Epithelial cell of prostate (primary cell): ENCODE data around the gene ACSL5.

ENCODE experiments used
- DNase-seq: peaks from one replicate; pipeline ENCODE4 v3.0.0-alpha.2; 2011; ENCODE audit warnings: low read depth, low spot score
- H3K27ac ChIP-seq: fragments of 450-650 bp; 2 replicates; pipeline ENCODE4 v1.5.1; 2017; ENCODE audit warnings: mild to moderate bottlenecking

Gene ACSL5, protein sequence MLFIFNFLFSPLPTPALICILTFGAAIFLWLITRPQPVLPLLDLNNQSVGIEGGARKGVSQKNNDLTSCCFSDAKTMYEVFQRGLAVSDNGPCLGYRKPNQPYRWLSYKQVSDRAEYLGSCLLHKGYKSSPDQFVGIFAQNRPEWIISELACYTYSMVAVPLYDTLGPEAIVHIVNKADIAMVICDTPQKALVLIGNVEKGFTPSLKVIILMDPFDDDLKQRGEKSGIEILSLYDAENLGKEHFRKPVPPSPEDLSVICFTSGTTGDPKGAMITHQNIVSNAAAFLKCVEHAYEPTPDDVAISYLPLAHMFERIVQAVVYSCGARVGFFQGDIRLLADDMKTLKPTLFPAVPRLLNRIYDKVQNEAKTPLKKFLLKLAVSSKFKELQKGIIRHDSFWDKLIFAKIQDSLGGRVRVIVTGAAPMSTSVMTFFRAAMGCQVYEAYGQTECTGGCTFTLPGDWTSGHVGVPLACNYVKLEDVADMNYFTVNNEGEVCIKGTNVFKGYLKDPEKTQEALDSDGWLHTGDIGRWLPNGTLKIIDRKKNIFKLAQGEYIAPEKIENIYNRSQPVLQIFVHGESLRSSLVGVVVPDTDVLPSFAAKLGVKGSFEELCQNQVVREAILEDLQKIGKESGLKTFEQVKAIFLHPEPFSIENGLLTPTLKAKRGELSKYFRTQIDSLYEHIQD

DNA sequence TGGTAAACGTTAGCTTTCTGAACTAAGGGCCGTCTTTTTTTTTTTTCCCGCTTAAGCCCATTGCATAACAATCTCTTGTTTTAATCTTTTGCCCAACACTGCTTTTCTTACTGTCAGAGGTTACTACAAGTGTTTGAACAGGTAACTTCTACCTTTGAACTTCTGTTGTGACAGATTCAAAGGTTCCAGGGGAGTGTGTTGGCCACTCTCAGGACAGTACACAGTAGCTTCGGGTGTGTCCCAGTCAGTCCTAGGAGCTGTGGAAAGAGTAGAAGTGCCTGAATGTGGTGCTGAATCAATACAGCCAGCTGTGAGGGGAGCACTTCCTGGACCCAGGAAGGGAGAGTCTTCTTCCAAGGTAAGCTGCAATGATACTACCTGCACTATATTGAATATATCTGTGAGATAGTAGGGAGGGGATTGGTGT, at the start of gene ACSL5:
TSS of gene ACSL5 (plus strand) at position 205 of the 427 bp plus-strand sequence. CDS start 20,831 bp downstream, outside the sequence.
- no peak for DNase-seq
- H3K27ac ChIP-seq = no peak within 1 kb of the TSS

DNA sequence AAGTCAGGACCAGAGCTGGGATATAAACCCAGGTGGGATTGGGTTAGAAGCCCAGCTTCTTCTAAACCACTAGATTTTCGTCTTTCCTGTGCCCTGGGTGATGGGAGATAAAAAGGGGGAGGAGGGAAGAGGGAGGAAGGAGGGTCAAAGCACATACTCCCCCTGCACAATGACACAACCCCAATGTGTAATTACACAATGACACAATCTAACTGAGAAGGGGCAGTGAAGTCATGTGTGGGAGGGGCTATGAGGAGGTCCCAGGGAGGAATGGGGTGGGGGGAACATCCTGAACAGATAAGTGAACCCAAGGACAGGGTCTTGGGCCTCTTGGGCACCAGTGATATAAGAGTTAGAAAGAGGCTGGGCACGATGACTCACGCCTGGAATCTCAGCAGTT, 46.2 kb upstream of the ACSL5 start:
- H3K27ac ChIP-seq = no peak overlapping the region
- no peak for DNase-seq

DNA sequence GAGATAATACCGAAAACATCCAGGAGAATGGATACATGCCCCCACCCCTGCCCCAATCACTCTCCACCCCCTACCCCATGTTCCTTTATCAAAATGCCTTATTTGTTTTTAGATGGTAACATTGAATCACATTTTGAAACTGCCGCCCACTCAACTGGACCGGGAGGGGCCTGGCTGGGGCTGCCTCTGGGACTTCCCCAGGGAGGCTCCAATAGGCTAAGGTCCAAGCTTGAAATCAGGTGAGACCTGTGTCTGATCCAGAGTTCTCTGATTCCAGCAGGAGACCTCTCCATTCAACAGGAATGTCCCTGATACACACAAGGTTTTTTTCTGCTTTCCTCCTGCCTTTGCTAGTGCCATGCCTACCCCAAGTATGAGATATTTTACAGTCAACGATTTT, 43.8 kb upstream of the ACSL5 start:
- DNase-seq = no peak
- no peak overlapping the region for H3K27ac ChIP-seq

DNA sequence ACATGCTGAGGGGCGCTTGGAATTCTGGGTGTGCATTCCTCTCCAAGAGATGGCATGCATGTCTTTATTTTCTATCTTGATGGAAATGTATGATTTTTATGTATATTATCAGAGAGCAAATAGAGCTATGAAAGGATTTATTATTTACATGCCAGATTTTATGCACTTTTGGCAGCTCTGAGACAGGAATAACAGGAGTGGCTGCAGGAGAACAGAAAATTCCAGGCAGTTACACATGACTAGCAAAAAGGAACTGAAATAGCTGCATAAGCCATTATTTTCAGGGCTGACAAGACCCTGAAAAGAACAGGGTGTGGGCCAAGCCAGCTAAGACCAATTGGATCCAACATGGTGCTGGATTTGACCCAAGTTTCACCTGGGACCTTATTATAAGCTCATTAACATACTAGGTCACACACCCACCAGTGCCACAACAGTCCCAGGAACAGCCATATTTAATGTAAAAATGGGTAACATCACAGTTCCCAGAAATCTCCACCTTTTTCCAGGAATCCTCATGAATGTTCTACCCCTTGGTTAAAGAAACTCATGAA, 43.2 kb upstream of the ACSL5 start:
- no peak overlapping the region for H3K27ac ChIP-seq
- no peak for DNase-seq

DNA sequence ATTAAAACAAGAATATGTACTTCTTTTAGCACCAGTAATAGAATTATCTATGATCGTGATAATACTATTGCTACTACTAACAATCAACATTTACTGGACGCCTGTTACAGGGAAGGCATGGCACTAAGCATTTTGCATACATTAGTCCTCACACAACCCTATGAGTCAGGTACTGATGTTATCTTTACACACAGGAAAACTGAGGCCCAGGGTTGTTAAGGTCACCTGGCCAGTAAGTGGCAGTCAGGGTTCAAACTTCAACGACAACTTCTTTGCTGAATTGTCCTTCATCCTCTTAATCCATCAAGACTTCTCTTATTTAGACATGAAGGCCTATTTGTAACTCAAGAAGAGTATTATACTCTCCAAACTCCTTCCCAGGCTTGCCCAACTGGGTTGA, 41.9 kb upstream of the ACSL5 start:
- no peak overlapping the region for H3K27ac ChIP-seq
- no peak for DNase-seq

DNA sequence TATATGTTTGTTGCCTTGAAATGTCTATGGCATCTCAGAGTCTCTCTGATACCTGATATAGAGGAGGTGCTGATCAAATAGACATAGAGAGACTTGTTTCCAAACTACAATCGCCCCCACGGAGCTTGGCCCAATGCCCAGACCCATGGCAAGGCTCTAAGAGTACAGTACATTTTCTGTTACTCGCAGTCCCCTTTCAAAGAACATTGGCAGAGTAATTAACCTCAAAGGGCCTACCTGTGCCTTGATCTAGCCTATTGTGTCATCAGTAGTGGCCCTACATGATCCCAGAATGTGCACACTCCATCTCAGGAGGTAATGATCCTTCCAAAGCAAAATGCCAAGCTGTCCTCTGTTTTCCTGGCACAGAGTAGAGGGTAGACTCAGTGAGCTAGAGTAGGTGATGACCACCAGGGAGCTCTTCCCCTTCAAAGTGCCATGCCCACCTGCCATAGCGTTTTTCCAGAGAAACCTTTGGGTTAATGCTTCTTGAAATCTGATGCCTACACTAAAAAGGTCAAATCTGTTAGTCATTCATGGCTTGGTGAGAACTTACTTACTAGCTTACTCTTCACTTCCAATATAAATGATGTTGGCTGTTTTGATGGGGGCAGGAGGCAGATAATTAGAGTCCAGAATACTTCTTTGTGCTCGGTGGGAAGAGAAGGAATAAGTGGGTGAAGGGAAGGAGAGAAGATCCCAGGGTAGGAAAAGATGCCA, 41.2 kb upstream of the ACSL5 start:
- DNase-seq = no peak
- no peak overlapping the region for H3K27ac ChIP-seq

DNA sequence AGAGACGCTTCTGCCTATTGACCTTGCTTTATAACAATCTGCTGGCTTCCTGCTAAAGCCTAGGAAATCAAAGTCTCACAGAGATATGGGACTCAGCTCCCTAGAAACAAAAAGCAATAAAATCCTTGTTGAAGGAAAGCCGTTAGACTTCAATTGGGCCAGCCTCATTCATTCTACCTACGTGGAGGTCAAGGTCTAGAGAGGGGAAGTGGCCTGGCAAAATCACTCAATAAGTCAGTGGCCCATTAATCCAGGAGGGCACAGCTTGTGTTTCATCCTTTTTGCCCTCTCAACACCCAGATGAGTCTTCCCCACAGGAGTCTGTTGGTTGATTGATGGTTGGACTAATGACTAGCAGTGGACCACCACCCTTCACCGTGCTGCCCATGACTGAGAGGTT, 40.5 kb upstream of the ACSL5 start:
- H3K27ac ChIP-seq = no peak overlapping the region
- DNase-seq = no peak

DNA sequence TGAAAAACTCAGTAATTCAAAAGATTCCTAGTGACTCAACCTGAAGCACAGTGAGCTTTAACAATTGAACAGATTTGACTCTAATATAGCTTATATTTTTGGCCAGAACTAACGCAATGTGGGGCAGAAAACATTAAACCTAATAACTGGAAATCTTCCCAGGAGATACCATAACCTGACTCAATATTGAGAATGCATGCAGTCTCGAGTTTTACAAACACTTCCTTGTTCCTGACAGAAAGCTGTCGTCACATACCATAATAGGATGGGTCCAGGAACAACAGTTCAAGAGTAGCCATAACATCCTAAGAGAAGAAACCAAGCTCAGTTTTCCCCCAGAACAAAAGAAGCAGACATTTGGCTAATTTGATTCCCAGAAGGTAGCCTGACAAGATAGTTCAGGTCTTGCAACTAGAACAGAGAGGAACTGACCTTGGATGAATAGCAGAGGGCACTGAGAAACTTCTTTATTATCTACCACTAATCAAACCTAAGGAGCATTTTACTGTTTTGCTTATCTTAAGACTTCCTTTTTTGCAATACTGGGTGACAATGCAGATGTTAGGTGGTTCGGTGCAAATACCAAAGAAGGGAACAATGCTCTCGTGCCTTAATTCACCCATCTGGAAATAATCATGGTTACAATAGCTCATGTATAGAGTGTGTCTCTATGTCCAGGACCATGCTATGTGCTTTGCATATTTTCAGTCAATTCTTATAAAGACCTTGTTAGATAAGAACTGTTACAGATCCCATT, 38.6 kb upstream of the ACSL5 start:
- H3K27ac ChIP-seq = no peak overlapping the region
- DNase-seq = no peak

DNA sequence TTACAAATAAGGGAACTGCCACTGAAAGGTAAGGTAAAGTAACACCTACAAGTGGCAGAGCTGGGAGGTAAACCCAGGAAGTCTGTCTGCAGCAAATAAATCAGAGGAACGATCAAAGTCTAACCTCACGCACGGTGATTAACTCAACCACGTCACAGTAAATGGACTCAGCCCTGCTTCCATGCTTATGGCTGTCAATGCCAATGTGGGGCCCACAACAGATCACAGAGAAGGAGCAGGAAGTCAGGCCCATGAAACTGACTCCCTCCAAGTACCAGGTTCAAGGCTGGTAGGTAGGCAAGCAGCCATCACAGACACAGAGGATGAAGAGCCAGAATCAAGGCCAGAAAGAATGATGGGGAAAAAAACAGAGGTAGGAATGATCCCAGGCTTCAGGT, 38.0 kb upstream of the ACSL5 start:
- no peak for DNase-seq
- H3K27ac ChIP-seq = no peak overlapping the region

DNA sequence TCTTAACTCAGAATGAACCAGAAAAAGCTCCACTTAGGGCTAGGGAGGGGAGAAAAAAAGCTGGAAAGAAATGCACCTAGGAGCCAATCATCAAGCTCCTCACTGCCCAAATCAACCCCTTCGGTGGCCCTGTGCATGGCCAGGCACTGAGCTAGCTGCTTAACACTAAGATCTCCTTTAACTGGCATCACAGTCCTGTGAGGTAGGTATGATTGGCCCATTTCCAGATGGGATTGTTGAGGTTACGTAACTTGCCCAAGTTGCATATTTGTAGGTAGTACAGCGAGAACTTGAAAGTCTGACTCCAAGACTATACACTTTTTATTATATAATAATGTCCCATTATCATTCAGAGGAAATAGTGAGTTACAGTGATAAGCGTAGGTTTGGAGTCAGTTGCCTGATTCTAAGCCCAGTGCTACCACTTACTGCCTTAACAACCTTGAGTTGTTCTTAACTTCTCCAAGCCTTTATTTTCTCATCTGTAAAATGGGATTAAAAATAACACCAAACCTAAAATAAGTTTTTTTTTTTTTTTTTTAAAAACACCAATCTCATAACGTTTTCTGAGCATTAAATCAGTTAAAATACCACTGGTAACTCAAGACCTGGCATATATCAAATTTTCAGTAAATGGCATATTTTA, 37.2 kb upstream of the ACSL5 start:
- H3K27ac ChIP-seq = no peak overlapping the region
- DNase-seq = no peak

DNA sequence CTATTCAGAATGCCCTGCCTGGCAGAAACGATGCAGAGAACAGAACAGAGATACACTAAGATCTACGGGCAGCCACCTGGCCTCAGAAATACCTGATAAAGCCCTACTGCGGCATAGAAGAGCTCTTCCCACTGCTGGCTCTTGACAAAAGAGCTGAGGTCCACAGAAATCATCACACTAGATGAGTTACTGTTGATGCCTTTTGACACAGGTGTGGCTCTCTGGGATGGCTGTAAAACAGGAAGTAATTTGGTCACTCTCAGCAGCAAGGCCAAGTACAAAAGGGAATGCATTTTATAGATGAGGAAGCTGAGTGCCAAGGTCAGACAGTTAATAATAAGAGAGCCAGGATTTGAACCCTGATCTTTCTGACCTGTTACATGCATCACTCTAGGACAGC, 35.0 kb upstream of the ACSL5 start:
- H3K27ac ChIP-seq = no peak overlapping the region
- DNase-seq = no peak

DNA sequence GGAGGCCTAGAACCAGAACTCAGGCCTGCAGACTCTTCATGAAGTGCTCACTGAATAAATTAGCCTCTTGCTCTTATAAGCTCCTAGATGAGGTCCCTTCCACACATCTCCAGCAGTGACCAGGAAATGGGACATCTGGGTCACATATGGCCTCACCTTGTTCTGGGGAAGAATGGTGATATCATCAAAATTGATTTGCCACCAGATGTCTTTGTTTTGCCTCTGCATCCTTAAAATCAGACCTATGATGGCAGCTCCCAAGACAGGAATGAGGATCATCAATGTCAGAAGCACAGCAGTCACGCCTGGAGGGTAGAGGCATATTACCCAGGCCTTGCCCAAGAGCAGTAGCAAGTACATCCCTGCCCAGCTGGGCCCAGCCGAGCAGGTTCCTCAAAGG, 33.3 kb upstream of the ACSL5 start:
- DNase-seq = no peak

DNA sequence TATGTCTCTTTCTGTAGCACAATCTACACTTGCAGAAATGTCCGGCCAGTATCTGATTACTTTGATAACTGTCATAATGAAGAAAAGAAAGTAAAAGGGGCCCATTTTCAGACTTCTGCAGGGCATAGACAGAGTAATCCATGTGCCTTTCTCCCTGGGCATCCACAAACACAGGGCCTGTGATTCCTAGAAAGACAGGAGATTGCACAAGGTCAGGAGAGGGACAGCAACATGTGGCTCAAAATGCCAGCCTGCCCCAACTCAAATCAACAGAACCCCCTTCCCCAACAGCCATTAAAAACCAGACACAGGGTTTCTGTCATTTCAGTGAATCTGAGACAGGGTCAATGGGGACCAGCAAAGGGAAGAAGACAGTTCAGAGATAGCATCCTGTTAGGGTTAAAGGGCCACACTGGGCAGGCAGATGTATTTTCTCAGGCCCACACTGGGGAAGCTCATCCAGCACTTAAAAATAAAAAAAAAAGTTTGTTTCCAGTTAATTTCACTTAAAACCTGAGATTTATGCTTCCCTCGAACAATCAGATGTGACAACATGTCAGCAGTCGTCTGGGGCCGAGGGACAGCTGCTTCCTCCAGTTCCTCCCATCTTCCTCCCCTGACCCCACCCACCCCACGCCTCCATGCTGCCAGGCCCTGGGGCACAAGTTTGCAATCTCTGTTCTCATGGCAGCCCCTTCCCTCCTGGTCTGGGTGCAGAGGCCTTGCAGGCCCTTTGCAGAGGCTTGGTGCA, 30.7 kb upstream of the ACSL5 start:
- no peak overlapping the region for H3K27ac ChIP-seq
- DNase-seq = no peak

More for the DNA sequence above, 33.3 kb upstream of the ACSL5 start:
- H3K27ac ChIP-seq = no peak overlapping the region

DNA sequence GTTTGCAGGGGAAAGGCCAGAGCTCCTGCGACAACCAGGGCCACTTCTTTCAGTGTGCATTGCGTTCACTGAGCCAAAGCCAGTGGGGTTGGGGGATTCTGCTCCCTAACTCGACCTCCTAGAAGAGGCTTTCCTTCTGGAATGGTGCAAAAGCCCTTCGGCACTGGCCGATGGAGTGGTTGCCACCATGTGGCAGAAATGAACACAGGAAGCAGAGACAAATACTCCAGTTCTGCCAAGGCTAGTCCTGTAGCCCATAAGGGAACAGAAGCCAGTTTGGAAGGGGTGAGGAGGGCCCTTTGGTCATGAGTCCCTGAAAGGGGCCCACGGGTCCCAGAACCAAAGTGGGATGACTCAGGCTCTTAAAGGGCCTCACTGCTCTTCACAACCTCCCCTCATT, 29.7 kb upstream of the ACSL5 start:
- no peak overlapping the region for H3K27ac ChIP-seq
- no peak for DNase-seq

DNA sequence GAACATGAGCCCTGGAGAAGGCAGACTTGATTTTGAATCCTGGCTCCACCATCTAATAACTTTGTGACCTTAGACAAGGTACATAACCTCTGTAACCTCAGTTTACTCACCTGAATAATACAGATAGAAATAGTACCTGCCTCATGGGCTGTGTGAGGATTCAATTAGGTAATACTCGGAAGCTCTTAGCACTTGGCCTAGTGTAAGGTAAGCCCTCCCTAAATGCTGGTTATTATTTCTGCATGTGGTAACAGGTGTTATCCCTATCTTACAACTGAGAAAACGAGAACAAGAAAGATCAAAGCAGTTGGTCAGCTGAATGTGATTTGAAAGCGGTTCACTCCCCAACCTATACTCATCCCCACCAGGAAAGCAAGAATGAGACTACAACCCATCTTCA, 28.7 kb upstream of the ACSL5 start:
- DNase-seq = no peak
- H3K27ac ChIP-seq = no peak overlapping the region

DNA sequence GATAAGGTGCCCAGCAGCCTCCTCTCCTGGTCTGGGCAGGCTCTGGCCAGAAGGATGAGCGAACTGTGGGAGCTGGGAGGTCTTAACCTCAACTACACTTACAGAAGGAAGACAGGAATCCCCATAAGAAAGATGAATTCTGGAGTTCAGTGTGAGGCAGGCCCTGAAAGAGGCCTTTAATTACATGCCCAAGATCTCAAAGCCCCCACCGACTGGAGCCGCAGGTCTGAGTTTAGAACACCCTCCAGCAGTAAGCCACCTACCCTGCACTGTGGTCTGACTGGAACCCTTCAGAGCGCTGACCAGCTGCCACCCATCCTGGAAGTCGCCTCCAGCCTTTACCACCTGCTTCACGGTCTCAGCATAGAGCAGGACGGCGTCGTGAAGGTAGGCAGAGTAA, 28.2 kb upstream of the ACSL5 start:
- no peak overlapping the region for H3K27ac ChIP-seq
- no peak for DNase-seq

DNA sequence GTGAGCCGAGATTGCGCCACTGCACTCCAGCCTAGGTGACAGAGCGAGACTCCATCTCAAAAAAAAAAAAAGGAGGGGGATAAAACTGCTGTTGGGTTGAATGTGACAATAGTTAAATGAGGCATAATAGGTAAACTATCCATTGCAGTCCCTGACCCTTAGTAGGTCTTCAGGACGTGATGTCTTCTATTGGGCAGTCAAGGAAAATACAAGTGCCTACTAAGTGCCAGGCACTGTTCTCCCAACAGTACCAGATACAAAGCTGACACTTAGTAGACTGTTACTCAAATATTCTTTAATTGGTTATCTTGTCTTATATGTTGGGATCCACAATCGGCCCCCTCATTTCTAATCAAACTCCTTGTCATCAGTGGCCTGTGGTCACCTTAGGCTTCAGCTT, 27.1 kb upstream of the ACSL5 start:
- H3K27ac ChIP-seq = no peak overlapping the region
- DNase-seq = no peak

DNA sequence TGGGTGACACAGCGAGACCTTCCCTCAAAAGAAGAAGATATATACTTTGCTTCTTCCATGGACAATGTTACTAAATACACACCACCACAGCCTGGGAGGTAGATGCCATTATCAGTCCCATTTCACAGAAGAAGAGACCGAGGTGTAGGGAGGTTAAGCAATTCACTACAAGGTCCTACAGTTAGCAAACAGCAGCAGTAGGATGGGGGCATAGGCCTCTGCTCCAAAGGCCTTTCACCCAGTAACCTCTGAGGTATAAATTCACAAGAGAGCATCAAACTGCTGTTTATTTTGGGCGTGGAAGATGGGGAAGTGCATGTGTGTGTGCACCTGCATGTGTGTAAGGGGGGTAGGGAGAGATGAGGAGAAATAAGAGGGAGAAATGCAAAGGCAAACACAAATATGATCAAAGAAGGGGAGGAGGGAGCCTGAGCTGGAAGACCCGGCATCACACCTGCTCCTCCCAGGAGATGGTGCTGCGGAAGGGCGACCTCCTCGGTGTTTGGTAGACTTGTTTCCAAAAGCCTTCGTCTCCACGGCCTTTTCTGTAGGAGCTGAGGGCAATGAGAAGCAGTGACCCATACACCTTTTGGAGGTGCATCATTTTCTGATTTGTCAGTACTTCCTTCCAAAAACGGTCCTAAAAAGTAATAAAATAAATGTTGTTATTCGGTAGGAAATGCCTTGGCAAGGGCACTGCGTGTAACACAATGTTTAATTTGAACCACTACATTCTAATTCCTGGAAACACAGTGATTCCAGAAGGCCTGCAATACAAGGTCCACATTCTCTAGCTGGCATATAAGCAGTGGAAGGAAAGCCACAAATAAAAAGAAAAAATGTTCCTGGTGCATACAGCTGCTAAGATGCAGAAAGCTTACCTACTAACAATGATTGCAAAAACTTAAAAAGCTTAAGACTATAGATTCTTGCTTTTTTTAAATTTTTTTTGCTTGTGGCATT, 25.9 kb upstream of the ACSL5 start:
- no peak overlapping the region for H3K27ac ChIP-seq
- no peak for DNase-seq
